ENCODE results near the gene INHBC. TPM values are rescaled to one million over a fixed set of nuclear protein-coding genes. Genes with fewer than 3 reads are reported as not detected.
"Not testable (repeated sequence)": the region's sequence is repeated elsewhere in the genome, so short reads cannot be mapped to it uniquely, and the experiment has no call there.

INHBC gene
- total and polyA plus RNA-seq, 8 donors: 0.37 TPM; not detected in 7

- 53 to 70% (median 65%) methylated on average over 4 of the region's 4 CpGs for WGBS, 5 donors
- peaks cover 0 to 9% (median 4%) of the 10 kb centered on the region in 4 donors for H3K4me1 ChIP-seq
These were observed 709 bp downstream of the INHBC start for GRCh38 chr12:57435293-57435692.

GRCh38 chr12:57438400-57438799 lies 3.8 kb downstream of the INHBC start:
- H3K27ac ChIP-seq: no peak overlapping the region
- 62 to 86% (median 79%) methylated on average over 1 of the region's 1 CpG for WGBS, 5 donors
- intact Hi-C loops (cut with DNase I; ENCODE audit: low total_unique reads): no loop called here
- no peaks in the 10 kb centered on the region for H3K4me1 ChIP-seq
- H3K27me3 ChIP-seq: no peaks in the 10 kb centered on the region
- TF ChIP-seq POLR2A (IDR thresholded peaks at IDR 0.05) (no peak), EP300 (IDR thresholded peaks at IDR 0.05) (no peak), CTCF (IDR thresholded peaks at IDR 0.05) (no peak), POLR2AphosphoS5 (IDR thresholded peaks at IDR 0.05) (no peak)
- no peak for DNase-seq
- H3K36me3 ChIP-seq: no peaks in the 10 kb centered on the region
- no peak overlapping the region for H3K4me3 ChIP-seq
- H3K9me3 ChIP-seq: no peaks in the 10 kb centered on the region

More at GRCh38 chr12:57435293-57435692, 709 bp downstream of the INHBC start:
- DNase-seq: peak in 1 of 2 donors; percentile 57
- Histone ChIP-seq H3K36me3 (no peaks in the 10 kb centered on the region), H3K4me3 (no peak overlapping the region), H3K27me3 (no peaks in the 10 kb centered on the region), H3K9me3 (no peaks in the 10 kb centered on the region), H3K27ac (no peak overlapping the region)
- intact Hi-C loops (cut with DNase I; ENCODE audit: low total_unique reads): no loop called here
- TF ChIP-seq POLR2A (IDR thresholded peaks at IDR 0.05) (no peak), POLR2AphosphoS5 (IDR thresholded peaks at IDR 0.05) (no peak), EP300 (IDR thresholded peaks at IDR 0.05) (no peak), CTCF (IDR thresholded peaks at IDR 0.05) (no peak)

GRCh38 chr12:57439762-57440266 lies 5.2 kb downstream of the INHBC start:
- no peak overlapping the region for H3K4me3 ChIP-seq
- H3K36me3 ChIP-seq: no peaks in the 10 kb centered on the region
- H3K27me3 ChIP-seq: no peaks in the 10 kb centered on the region
- no peaks in the 10 kb centered on the region for H3K4me1 ChIP-seq
- DNase-seq: no peak
- TF ChIP-seq CTCF (IDR thresholded peaks at IDR 0.05) (no peak), POLR2A (IDR thresholded peaks at IDR 0.05) (no peak), POLR2AphosphoS5 (IDR thresholded peaks at IDR 0.05) (no peak), EP300 (IDR thresholded peaks at IDR 0.05) (no peak)
- intact Hi-C loops (cut with DNase I; ENCODE audit: low total_unique reads): no loop called here
- no peaks in the 10 kb centered on the region for H3K9me3 ChIP-seq
- 74 to 87% (median 82%) methylated on average over 4 of the region's 4 CpGs for WGBS, 5 donors
- H3K27ac ChIP-seq: no peak overlapping the region

- DNase-seq; H3K27me3 ChIP-seq; intact Hi-C loops (cut with DNase I; ENCODE audit: low total_unique reads): not testable (repeated sequence)
These were observed 6.8 kb downstream of the INHBC start for GRCh38 chr12:57441393-57441792.

GRCh38 chr12:57441846-57442427 lies 7.4 kb downstream of the INHBC start:
- intact Hi-C loops (cut with DNase I; ENCODE audit: low total_unique reads): no loop called here
- H3K27ac ChIP-seq: no peak overlapping the region
- no peaks in the 10 kb centered on the region for H3K9me3 ChIP-seq
- DNase-seq: peak in 1 of 2 donors; percentile 21
- H3K4me1 ChIP-seq: no peaks in the 10 kb centered on the region
- WGBS, 5 donors: 30 to 91% (median 32%) methylated on average over 1 of the region's 1 CpG
- TF ChIP-seq POLR2AphosphoS5 (IDR thresholded peaks at IDR 0.05) (no peak), CTCF (IDR thresholded peaks at IDR 0.05) (no peak), EP300 (IDR thresholded peaks at IDR 0.05) (no peak), POLR2A (IDR thresholded peaks at IDR 0.05) (no peak)
- no peak overlapping the region for H3K4me3 ChIP-seq
- no peaks in the 10 kb centered on the region for H3K36me3 ChIP-seq
- H3K27me3 ChIP-seq: no peaks in the 10 kb centered on the region

More at GRCh38 chr12:57441393-57441792, 6.8 kb downstream of the INHBC start:
- H3K27ac ChIP-seq, H3K4me3 ChIP-seq, H3K9me3 ChIP-seq, H3K4me1 ChIP-seq, H3K36me3 ChIP-seq: not testable (repeated sequence)
- 65 to 90% (median 88%) methylated on average over 2 of the region's 2 CpGs for WGBS, 5 donors

GRCh38 chr12:57444337-57444736 lies 9.8 kb downstream of the INHBC start:
- not testable (repeated sequence) for H3K9me3 ChIP-seq
- WGBS, 5 donors: 73 to 80% (median 73%) methylated on average over 6 of the region's 6 CpGs

More at GRCh38 chr12:57444337-57444736, 9.8 kb downstream of the INHBC start:
- H3K27me3 ChIP-seq; H3K4me1 ChIP-seq; DNase-seq; H3K27ac ChIP-seq; H3K4me3 ChIP-seq; intact Hi-C loops (cut with DNase I; ENCODE audit: low total_unique reads); H3K36me3 ChIP-seq: not testable (repeated sequence)

All from stomach (tissue), 9 donors.